ENCODE results near the gene KLF11.
"Not testable (repeated sequence)": the region's sequence is repeated elsewhere in the genome, so short reads cannot be mapped to it uniquely, and the experiment has no call there.

KLF11 gene

GRCh38 chr2:10014418-10015190, 28.7 kb upstream of the KLF11 start:
- no peak for TF ChIP-seq CTCF (IDR thresholded peaks at IDR 0.05; ENCODE audit: low read length, missing control alignments)
- DNase-seq (ENCODE audit: low read depth), result no peak
- H3K4me3 ChIP-seq (replicated peaks; ENCODE audit: low read depth, low read length), result no peak overlapping the region

GRCh38 chr2:10015376-10015989, 27.9 kb upstream of the KLF11 start:
- not testable (repeated sequence) for DNase-seq (ENCODE audit: low read depth); H3K4me3 ChIP-seq (replicated peaks; ENCODE audit: low read depth, low read length)

- H3K4me3 ChIP-seq (replicated peaks; ENCODE audit: low read depth, low read length), result no peak overlapping the region
- DNase-seq (ENCODE audit: low read depth), result no peak
- no peak for TF ChIP-seq CTCF (IDR thresholded peaks at IDR 0.05; ENCODE audit: low read length, missing control alignments)
Measured at GRCh38 chr2:10016001-10016801, 27.1 kb upstream of the KLF11 start.

- DNase-seq (ENCODE audit: low read depth), result no peak
- H3K4me3 ChIP-seq (replicated peaks; ENCODE audit: low read depth, low read length), result no peak overlapping the region
- no peak for TF ChIP-seq CTCF (IDR thresholded peaks at IDR 0.05; ENCODE audit: low read length, missing control alignments)
Measured at GRCh38 chr2:10016802-10017258, 26.5 kb upstream of the KLF11 start.

- H3K4me3 ChIP-seq (replicated peaks; ENCODE audit: low read depth, low read length), result no peak overlapping the region
- TF ChIP-seq CTCF (IDR thresholded peaks at IDR 0.05; ENCODE audit: low read length, missing control alignments), result no peak
- no peak for DNase-seq (ENCODE audit: low read depth)
Measured at GRCh38 chr2:10017313-10017941, 25.9 kb upstream of the KLF11 start.

GRCh38 chr2:10019174-10019573, 24.2 kb upstream of the KLF11 start:
- H3K4me3 ChIP-seq (replicated peaks; ENCODE audit: low read depth, low read length), result no peak overlapping the region
- TF ChIP-seq CTCF (IDR thresholded peaks at IDR 0.05; ENCODE audit: low read length, missing control alignments), result no peak
- no peak for DNase-seq (ENCODE audit: low read depth)

All from fibroblast of pulmonary artery (primary cell).